ENCODE data around the gene FARS2. TPM values are rescaled to one million over a fixed set of nuclear protein-coding genes. Genes with fewer than 3 reads are reported as not detected.

FARS2 gene
- polyA plus RNA-seq, 3 donors: 12.2 to 21.6 (median 17.7) TPM

DNA sequence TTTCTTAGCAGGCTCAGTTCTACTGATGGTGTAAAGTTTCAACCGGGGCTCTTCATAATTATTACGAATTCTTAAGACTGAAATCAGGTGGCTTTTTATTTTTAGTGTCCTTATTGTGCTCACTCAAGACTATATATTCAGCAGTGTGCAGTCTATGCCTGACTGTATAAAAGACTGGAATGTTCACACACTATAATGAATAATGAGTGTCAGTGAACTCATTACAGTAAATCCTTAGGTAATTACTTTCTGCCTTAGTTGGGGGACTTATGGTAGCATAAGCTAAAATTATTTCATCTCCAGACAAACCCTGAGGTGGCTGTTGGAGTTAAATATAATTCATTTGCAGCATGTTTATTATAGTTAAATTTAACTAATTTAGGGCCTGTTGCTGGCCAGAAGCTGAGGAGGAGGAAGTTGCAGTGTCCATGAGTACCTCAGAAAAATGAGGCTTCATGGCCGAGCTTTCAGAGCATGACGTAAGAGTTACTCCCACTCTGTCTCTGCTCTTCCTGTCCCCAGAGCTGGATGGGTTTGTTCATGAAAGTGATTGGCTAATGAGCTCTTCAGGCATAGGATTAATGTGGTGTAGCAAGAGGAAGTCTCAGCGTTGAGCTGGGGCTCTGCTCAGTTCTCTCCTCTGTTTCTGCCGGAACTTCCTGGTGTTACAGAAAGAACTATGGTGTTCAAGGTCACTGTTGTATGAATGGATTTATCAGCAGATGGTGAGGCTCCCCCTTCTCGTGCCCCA, 409.7 kb downstream of the FARS2 start:
- Mint-ChIP-seq H3K4me1 (peaks cover 50% of the 10 kb centered on the region), H3K4me3 (peak overlapping the region; percentile 7 to 68), H3K9me3 (peaks cover 0 to 8% (median 2%) of the 10 kb centered on the region in 7 donors), H3K27me3 (ENCODE audit: low read depth in 3 of 3) (peaks cover 0 to 1% (median 0%) of the 10 kb centered on the region in 3 donors), H3K27ac (peak overlapping the region; percentile 94 to 98 (median 98)), H3K36me3 (peaks cover 6 to 13% of the 10 kb centered on the region in 2 donors)
- H3K4me2 ChIP-seq (replicated peaks; ENCODE audit: extremely low read depth, low read length, poor library complexity, severe bottlenecking): peak overlapping the region; percentile 38
- H3K79me2 ChIP-seq (ENCODE audit: insufficient read depth, low read length): no peaks in the 10 kb centered on the region
- H3K9me3 ChIP-seq (replicated peaks in 1 of 2; ENCODE audit: control insufficient read depth in 1 of 2, insufficient read depth in 1 of 2, low read length in 2 of 2): peaks cover 0 to 2% of the 10 kb centered on the region in 2 donors
- peak overlapping the region in 1 of 3 experiments; percentile 49 for H3K4me3 ChIP-seq (replicated peaks in 1 of 3; ENCODE audit: low read depth in 2 of 3, low read length in 3 of 3)
- no CpG with 5 or more reads among the region's 7 CpGs for WGBS (ENCODE audit: insufficient coverage)
- peak; percentile 93 to 98 (median 97) for DNase-seq
- no peaks in the 10 kb centered on the region for H3K27me3 ChIP-seq (ENCODE audit: control insufficient read depth in 2 of 2, insufficient read depth in 2 of 2, low read length in 2 of 2)
- intact Hi-C loops (cut with micrococcal nuclease): loop anchor here (5.0 to 10.0 kb wide), 2 partner anchors 51 to 54 kb away; no protein-coding TSS in a partner anchor
- no peaks in the 10 kb centered on the region for H4K20me1 ChIP-seq (ENCODE audit: insufficient read depth, low read length)
- peak overlapping the region; percentile 37 for H2AFZ ChIP-seq (ENCODE audit: insufficient read depth, low read depth, low read length, poor library complexity, severe bottlenecking)
- no peak overlapping the region for H3K9ac ChIP-seq (ENCODE audit: insufficient read depth, low read length, poor library complexity, severe bottlenecking)
- no peaks in the 10 kb centered on the region for H3K36me3 ChIP-seq (replicated peaks in 1 of 2; ENCODE audit: control insufficient read depth in 1 of 2, insufficient read depth in 2 of 2, low read length in 2 of 2)
- peak overlapping the region; percentile 92 to 93 for H3K27ac ChIP-seq (ENCODE audit: low read depth in 1 of 2, low read length in 2 of 2)
- TF ChIP-seq, protein P1, sequence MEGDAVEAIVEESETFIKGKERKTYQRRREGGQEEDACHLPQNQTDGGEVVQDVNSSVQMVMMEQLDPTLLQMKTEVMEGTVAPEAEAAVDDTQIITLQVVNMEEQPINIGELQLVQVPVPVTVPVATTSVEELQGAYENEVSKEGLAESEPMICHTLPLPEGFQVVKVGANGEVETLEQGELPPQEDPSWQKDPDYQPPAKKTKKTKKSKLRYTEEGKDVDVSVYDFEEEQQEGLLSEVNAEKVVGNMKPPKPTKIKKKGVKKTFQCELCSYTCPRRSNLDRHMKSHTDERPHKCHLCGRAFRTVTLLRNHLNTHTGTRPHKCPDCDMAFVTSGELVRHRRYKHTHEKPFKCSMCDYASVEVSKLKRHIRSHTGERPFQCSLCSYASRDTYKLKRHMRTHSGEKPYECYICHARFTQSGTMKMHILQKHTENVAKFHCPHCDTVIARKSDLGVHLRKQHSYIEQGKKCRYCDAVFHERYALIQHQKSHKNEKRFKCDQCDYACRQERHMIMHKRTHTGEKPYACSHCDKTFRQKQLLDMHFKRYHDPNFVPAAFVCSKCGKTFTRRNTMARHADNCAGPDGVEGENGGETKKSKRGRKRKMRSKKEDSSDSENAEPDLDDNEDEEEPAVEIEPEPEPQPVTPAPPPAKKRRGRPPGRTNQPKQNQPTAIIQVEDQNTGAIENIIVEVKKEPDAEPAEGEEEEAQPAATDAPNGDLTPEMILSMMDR (IDR thresholded peaks at IDR 0.05): no peak
- H3K4me1 ChIP-seq (ENCODE audit: control insufficient read depth in 1 of 2, insufficient read depth in 2 of 2, low read length in 2 of 2): peaks cover 48 to 56% of the 10 kb centered on the region in 2 donors

DNA sequence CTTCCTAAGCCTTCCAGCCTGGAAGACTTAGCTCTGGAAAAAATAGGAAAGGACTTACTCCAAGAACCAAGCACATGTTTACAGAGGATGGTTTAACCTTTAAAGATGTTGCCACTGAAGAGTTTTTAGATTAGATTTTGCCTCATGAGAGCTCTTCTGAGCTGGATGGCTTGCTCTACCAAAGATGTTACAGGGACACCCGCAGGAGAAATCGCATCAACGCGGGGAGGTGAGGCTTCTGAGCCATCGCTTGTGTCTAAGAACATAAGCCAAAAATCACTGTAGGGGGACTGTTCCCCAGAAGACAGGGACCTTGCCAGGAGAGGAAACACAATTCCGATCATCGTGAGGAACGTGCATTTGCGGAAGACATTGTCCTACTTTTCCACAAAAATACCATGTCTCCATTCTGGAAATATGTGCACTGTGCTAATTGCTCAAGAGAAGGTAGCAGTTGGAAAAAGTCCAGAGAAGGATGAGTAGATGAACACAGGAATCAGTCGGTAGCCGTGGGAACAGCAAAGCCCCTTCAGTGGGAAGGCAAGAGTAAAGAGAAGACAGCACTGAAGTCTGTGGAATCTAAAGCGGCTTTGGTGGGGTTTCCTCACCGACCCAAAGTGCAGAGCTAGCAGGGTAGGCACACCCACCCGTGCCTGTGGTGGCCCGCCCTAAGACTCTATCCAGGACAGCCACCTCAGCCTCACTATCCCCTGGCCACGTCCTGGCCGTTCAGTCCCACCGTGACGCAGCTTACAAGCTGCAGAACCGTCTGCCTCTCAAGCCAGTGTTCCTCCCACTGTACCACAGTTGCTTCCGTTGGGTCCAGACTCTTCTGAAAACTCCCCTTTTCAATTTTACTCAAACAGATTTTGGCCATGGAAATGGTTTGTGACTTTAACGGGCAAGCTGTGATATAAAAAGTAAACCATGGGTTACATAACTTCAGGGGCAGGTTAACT, 410.6 kb downstream of the FARS2 start:
- intact Hi-C loops (cut with micrococcal nuclease): loop anchor here (5.0 to 10.0 kb wide), 2 partner anchors 50 to 53 kb away; no protein-coding TSS in a partner anchor
- H3K27ac Mint-ChIP-seq: peak overlapping the region; percentile 94 to 98 (median 98)
- peaks cover 0 to 8% (median 2%) of the 10 kb centered on the region in 7 donors for H3K9me3 Mint-ChIP-seq
- Histone ChIP-seq H3K79me2 (ENCODE audit: insufficient read depth, low read length) (no peaks in the 10 kb centered on the region), H3K27ac (ENCODE audit: low read depth in 1 of 2, low read length in 2 of 2) (peak overlapping the region; percentile 92 to 93), H3K27me3 (ENCODE audit: control insufficient read depth in 2 of 2, insufficient read depth in 2 of 2, low read length in 2 of 2) (no peaks in the 10 kb centered on the region), H3K9ac (ENCODE audit: insufficient read depth, low read length, poor library complexity, severe bottlenecking) (peak overlapping the region; percentile 38), H3K4me2 (replicated peaks; ENCODE audit: extremely low read depth, low read length, poor library complexity, severe bottlenecking) (peak overlapping the region; percentile 38), H3K4me1 (ENCODE audit: control insufficient read depth in 1 of 2, insufficient read depth in 2 of 2, low read length in 2 of 2) (peaks cover 48 to 51% of the 10 kb centered on the region in 2 donors), H3K36me3 (replicated peaks in 1 of 2; ENCODE audit: control insufficient read depth in 1 of 2, insufficient read depth in 2 of 2, low read length in 2 of 2) (no peaks in the 10 kb centered on the region), H3K9me3 (replicated peaks in 1 of 2; ENCODE audit: control insufficient read depth in 1 of 2, insufficient read depth in 1 of 2, low read length in 2 of 2) (peaks cover 0 to 2% of the 10 kb centered on the region in 2 donors), H2AFZ (ENCODE audit: insufficient read depth, low read depth, low read length, poor library complexity, severe bottlenecking) (peak overlapping the region; percentile 37), H4K20me1 (ENCODE audit: insufficient read depth, low read length) (no peaks in the 10 kb centered on the region), H3K4me3 (replicated peaks in 1 of 3; ENCODE audit: low read depth in 2 of 3, low read length in 3 of 3) (peak overlapping the region in 1 of 3 experiments; percentile 49)
- peaks cover 0 to 1% (median 0%) of the 10 kb centered on the region in 3 donors for H3K27me3 Mint-ChIP-seq (ENCODE audit: low read depth in 3 of 3)
- 82% methylated on average over 8 of the region's 22 CpGs for WGBS (ENCODE audit: insufficient coverage)
- H3K4me1 Mint-ChIP-seq: peaks cover 47% of the 10 kb centered on the region
- peaks cover 6 to 10% of the 10 kb centered on the region in 2 donors for H3K36me3 Mint-ChIP-seq
- TF ChIP-seq, protein P1 (IDR thresholded peaks at IDR 0.05): no peak
- peak in 1 of 3 donors; percentile 36 for DNase-seq
- H3K4me3 Mint-ChIP-seq: peak overlapping the region; percentile 7 to 68

Measured in CD14-positive monocyte (primary cell).